PC-9 (cell line): ENCODE data around the gene OR51S1. TPM values are rescaled to one million over a fixed set of nuclear protein-coding genes. Genes with fewer than 3 reads are reported as not detected.

Experiments
- BruUV-seq: library from RNA; stranded (reverse); fragments of 400-500 nt; replicated peaks from 2 replicates; lab custom pipeline; 2021; lab: Mats Ljungman, UMichigan
- CTCF ChIA-PET: fragments of 300-600 bp; sonication (Branson Sonifier 250); formaldehyde crosslinking; loops from one replicate; lab custom pipeline; 2022; ENCODE audit warnings: antibody characterized with exemption; lab: Charles Lee
- POLR2A ChIA-PET: fragments of 300-600 bp; sonication (Branson Sonifier 250); formaldehyde crosslinking; loops from one replicate; lab custom pipeline; 2022; ENCODE audit warnings: antibody characterized with exemption; ENCODE audit not compliant: unreplicated experiment; lab: Charles Lee
- DNase-seq, 2 experiments: peaks; one replicate each; pipeline versions ENCODE4 v3.0.0 to v3.0.0-alpha.2; 2015 to 2022; ENCODE audit warnings: mixed read lengths in 1 of 2
- H2AFZ ChIP-seq: fragments of 200-600 bp; sonication (generic); 2 replicates; pipeline ENCODE4 v1.8.1; 2017; ENCODE audit warnings: antibody characterized with exemption
- H3F3A ChIP-seq: fragments of 200-600 bp; sonication (generic); 2 replicates; pipeline ENCODE4 v1.8.1; 2017; ENCODE audit warnings: antibody characterized with exemption, mild to moderate bottlenecking, low read depth; ENCODE audit not compliant: insufficient read depth
- H3K27ac ChIP-seq: fragments of 200-600 bp; sonication (generic); 2 replicates; pipeline ENCODE4 v1.6.1; 2016; ENCODE audit warnings: mixed run types
- H3K27me3 ChIP-seq: fragments of 200-600 bp; sonication (generic); 2 replicates; pipeline ENCODE4 v1.6.1; 2016; ENCODE audit warnings: low read depth, mixed run types; ENCODE audit not compliant: insufficient read depth
- H3K36me3 ChIP-seq: fragments of 200-600 bp; sonication (generic); 2 replicates; pipeline ENCODE4 v1.6.1; 2016; ENCODE audit warnings: low read depth, mixed run types
- H3K4me1 ChIP-seq: fragments of 200-600 bp; sonication (generic); replicated peaks from 2 replicates; pipeline ENCODE4 v1.6.1; 2016; ENCODE audit warnings: mixed run types; ENCODE audit not compliant: insufficient read depth
- H3K4me2 ChIP-seq: fragments of 200-600 bp; sonication (generic); 2 replicates; pipeline ENCODE4 v1.6.1; 2017; ENCODE audit warnings: mixed run types
- H3K4me3 ChIP-seq: fragments of 200-600 bp; sonication (generic); 2 replicates; pipeline ENCODE4 v1.6.1; 2016; ENCODE audit warnings: mixed run types
- H3K79me2 ChIP-seq: fragments of 200-600 bp; sonication (generic); 2 replicates; pipeline ENCODE4 v1.6.1; 2017; ENCODE audit warnings: low read depth, mixed run types
- H3K9me2 ChIP-seq: fragments of 200-600 bp; sonication (generic); 2 replicates; pipeline ENCODE4 v1.8.1; 2017; ENCODE audit warnings: mild to moderate bottlenecking; ENCODE audit not compliant: insufficient read depth
- H3K9me3 ChIP-seq: fragments of 200-600 bp; sonication (generic); 2 replicates; pipeline ENCODE4 v1.8.1; 2016; ENCODE audit warnings: low read depth; ENCODE audit not compliant: insufficient read depth
- H4K20me1 ChIP-seq: fragments of 200-600 bp; sonication (generic); 2 replicates; pipeline ENCODE4 v1.8.1; 2017; ENCODE audit not compliant: insufficient read depth
- CTCF ChIP-seq: fragments of 200-600 bp; sonication (generic); conservative IDR thresholded peaks from 2 replicates; pipeline ENCODE4 v1.6.1; 2017; ENCODE audit warnings: mixed run types, antibody characterized with exemption, mild to moderate bottlenecking, moderate library complexity
- EZH2 ChIP-seq: fragments of 200-600 bp; sonication (generic); IDR thresholded peaks from 2 replicates; pipeline ENCODE4 v1.8.0; 2017; ENCODE audit warnings: antibody characterized with exemption, low read depth
- intact Hi-C: fragments of 100-400 bp; cut with micrococcal nuclease; formaldehyde crosslinking; loops from one replicate; pipeline ENCODE4 v1.10.0; 2022; ENCODE audit not compliant: unreplicated experiment
- total RNA-seq: library from RNA; stranded (reverse); gene quantifications from 2 replicates; pipeline ENCODE4 v1.2.3, GENCODE V29; 2021

Gene OR51S1
- total RNA-seq, 1 experiment from 2014 or later, result not detected

GRCh38 chr11:4821021-4821420, 28.0 kb downstream of the OR51S1 start, which contains the start of gene OR51F2:
TSS of gene OR51F2 (plus strand) at chr11:4821321. CDS start at chr11:4821422, 101 bp downstream.
- no peak within 1 kb of the TSS for H2AFZ ChIP-seq
- H3K79me2 ChIP-seq, result no peaks in the 10 kb centered on the region
- intact Hi-C loops, result no loop called here
- no peaks in the 10 kb centered on the region for H3K36me3 ChIP-seq
- ChIA-PET POLR2A (no interaction called here), CTCF (no interaction called here)
- BruUV-seq, result no TSS peak
- no peaks in the 10 kb centered on the region for H4K20me1 ChIP-seq
- no peak for DNase-seq
- no peaks in the 10 kb centered on the region for H3K9me3 ChIP-seq
- H3K4me2 ChIP-seq, result no peak within 1 kb of the TSS
- no peaks in the 10 kb centered on the region for H3K9me2 ChIP-seq
- TF ChIP-seq EZH2, result no peak
- TF ChIP-seq CTCF, result no peak
- H3K4me3 ChIP-seq, result no peak within 1 kb of the TSS
- H3F3A ChIP-seq, result no peaks in the 10 kb centered on the region
- no peaks in the 10 kb centered on the region for H3K4me1 ChIP-seq
- H3K27me3 ChIP-seq, result no peaks in the 10 kb centered on the region
- H3K27ac ChIP-seq, result no peak within 1 kb of the TSS

- H3F3A ChIP-seq, result no peaks in the 10 kb centered on the region
- BruUV-seq, result no TSS peak
- no peak overlapping the region for H2AFZ ChIP-seq
- no peak overlapping the region for H3K27ac ChIP-seq
- H3K27me3 ChIP-seq, result no peaks in the 10 kb centered on the region
- H3K36me3 ChIP-seq, result no peaks in the 10 kb centered on the region
- TF ChIP-seq CTCF, result no peak
- POLR2A ChIA-PET, result no interaction called here
- no peaks in the 10 kb centered on the region for H3K4me1 ChIP-seq
- no peaks in the 10 kb centered on the region for H3K79me2 ChIP-seq
- no peaks in the 10 kb centered on the region for H3K9me3 ChIP-seq
- no peak overlapping the region for H3K4me2 ChIP-seq
- intact Hi-C loops, result no loop called here
- H3K4me3 ChIP-seq, result no peak overlapping the region
- H4K20me1 ChIP-seq, result no peaks in the 10 kb centered on the region
- DNase-seq, result no peak
- no peaks in the 10 kb centered on the region for H3K9me2 ChIP-seq
- CTCF ChIA-PET, result no interaction called here
These were observed 39.8 kb downstream of the OR51S1 start for GRCh38 chr11:4809246-4809645.

- intact Hi-C loops, result no loop called here
- DNase-seq, result no peak
These were observed 40.5 kb downstream of the OR51S1 start for GRCh38 chr11:4808476-4808875.

More at GRCh38 chr11:4808476-4808875, 40.5 kb downstream of the OR51S1 start:
- Histone ChIP-seq H3K27ac (no peak overlapping the region), H3K27me3 (no peaks in the 10 kb centered on the region), H3K79me2 (no peaks in the 10 kb centered on the region), H4K20me1 (no peaks in the 10 kb centered on the region), H3K4me1 (no peaks in the 10 kb centered on the region), H2AFZ (no peak overlapping the region), H3K36me3 (no peaks in the 10 kb centered on the region), H3F3A (no peaks in the 10 kb centered on the region), H3K9me2 (no peaks in the 10 kb centered on the region), H3K4me3 (no peak overlapping the region), H3K9me3 (no peaks in the 10 kb centered on the region), H3K4me2 (no peak overlapping the region)
- ChIA-PET POLR2A (no interaction called here), CTCF (no interaction called here)
- TF ChIP-seq CTCF, result no peak
- no peak for TF ChIP-seq EZH2
- BruUV-seq, result no TSS peak
